HG03571 (cell line): ENCODE data around the gene SZRD1.

Source experiments
- ATAC-seq: cut with Tn5 transposase; IDR thresholded peaks from one replicate; pipeline ENCODE4 v1.9.1; 2021; ENCODE audit not compliant: unreplicated experiment

Gene SZRD1

DNA sequence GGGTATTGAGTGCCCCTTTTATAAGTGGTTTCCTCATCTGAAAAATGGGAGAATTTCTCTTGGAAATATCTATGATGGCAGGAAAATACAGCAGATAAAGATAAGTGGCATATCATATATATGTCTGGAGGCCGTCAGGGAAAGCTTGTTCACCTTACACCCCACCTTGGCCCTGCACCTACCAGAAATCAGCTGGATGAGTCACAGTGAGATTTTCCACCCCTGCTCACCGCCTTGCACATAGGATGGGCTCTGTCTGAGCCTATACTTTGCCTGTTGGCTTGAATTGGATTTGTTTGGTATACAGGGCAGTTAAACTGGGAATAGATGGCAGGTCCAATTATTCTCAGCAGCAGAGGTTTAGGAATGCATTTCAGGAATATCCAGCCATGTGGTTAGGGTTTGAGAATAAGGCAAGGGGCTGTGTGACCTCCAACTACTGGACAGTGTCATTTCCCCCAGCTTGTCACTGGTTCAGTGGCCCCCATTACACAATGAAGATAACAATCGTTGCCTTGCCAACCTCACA lies 70.0 kb downstream of the SZRD1 start, which contains the start of gene SPATA21:
TSS of gene SPATA21 (minus strand) at position 479 of the 529 bp plus-strand sequence. CDS start 6,053 bp downstream, outside the sequence.
- no peak for ATAC-seq

DNA sequence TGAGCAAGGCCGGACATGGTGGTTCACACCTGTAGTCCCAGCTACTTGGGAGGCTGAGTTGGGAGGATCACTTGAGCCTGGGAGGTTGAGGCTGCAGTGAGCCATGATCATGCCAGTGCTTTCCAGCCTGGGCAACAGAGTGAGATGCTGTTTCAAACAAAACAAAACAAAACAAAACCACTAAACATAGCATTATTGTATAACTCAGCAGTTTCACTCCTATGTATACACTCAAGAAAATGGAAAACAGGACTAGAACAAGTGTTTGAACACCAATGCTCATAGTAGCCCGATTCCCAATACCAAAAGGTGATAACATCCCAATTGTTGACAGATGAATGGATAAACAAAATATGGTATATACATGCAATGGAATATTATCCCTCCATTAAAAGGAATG lies 71.5 kb downstream of the SZRD1 start:
- no peak for ATAC-seq

DNA sequence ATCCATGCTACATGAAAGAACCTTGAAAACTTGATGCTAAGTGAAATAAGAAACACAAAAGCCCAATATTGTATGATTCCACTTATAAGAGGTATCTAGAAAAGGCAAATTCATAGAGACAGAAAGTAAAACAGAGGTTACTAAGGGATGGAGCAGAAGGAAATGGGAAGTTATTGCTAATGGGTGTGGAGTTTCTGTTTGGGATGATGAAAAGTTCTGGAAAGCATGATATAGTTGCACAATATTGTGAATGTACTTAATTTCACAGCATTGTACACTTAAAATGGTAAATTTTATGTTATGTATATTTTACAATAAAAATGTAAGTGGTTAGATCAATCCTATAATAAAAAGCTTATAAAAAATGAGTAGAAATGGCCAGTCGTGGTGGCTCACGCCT lies 71.9 kb downstream of the SZRD1 start:
- ATAC-seq, result no peak

DNA sequence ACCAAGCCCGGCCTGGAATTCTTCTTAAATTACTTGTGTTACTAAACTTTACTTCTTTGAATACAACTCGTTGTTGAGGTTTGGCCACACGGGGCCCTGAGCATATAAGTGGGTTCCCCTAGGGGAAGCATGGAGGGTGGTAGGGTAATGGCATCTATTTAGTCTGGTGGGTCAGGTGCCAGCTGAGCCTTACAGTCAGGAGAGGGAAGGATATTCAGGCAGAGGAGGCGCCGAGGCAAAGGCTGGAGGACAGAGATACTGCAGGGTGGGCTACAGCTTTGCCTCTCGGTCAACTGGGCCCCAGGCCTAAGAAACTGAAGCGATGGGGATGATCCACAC lies 73.1 kb downstream of the SZRD1 start:
- ATAC-seq, result no peak

DNA sequence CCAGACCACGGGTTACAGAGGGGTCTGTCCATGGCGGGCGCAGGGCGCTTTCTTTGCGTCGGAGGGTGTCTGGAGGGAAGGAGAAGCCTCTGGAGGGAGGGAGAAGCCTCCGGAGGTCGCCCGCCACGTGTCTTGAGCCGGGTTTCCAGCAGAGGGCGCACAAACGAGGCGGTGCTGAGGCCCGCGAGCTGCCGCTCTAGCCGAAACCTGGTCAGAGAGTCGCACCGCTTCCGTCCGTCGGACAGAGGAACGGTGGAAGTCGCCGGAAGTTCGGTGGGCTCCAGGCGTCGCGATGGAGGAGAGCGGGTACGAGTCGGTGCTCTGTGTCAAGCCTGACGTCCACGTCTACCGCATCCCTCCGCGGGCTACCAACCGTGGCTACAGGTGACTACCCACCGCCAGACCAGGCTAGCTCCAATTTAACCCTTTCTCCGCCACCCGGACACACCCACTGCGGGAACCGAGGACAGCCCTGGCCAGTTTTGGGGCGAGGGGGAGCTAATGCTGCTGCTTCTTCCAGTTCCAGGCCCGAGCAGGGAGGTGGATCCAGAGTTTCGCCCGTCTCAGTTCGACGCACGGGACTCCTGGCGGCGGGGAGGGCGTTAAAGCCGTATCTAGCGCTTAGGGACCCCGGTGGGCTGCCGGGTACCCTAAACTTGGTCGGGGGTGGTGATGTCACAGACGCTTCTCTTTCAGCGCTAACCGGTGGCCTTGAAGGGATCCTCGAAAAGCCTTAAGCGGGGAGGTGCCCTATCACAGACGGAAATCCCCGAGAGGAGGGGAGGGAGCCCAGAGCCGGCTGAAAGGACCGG lies 73.6 kb downstream of the SZRD1 start, which contains the start of gene NECAP2:
TSS of gene NECAP2 (plus strand) at position 255 of the 812 bp plus-strand sequence. CDS start at position 293, 38 bp downstream.
- ATAC-seq, result peak; percentile 82

DNA sequence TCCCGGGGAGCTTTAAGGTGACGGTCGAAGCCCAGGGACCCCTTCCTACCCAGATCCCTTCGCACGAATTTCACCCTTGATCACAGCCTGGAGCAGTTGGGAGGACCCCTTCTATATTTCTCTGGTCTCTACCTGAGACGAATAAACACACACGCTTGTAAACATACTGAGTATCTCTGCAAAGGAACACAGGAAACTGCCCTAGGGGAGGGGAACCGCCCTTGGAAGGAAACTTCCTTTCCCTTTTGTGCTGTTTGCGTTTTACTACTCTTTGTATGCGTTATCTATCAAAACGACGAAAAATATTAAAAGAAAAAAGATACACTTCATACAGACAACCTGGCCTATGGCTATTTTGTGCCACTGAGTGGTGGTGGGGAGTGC lies 74.2 kb downstream of the SZRD1 start:
- ATAC-seq, result no peak

DNA sequence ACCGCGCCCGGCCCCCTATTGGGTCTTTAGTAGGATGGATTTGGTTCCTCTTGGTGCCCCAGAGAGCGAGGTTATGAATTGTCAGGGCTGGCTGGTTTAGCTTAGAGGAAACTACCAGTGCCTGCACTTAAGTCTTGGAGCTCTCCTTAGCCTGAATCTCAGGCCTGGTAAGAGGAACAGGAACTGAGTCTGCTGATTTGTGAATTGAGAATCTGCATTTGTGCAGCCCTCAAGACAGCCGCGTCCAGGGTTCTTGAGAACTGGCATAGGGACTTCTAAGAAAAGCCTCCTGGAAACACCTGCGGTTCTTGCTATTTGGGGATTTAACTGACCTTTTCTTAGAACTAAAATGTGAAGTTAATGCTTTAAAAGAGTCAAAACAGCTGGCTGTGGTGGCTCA lies 75.2 kb downstream of the SZRD1 start:
- ATAC-seq, result no peak

DNA sequence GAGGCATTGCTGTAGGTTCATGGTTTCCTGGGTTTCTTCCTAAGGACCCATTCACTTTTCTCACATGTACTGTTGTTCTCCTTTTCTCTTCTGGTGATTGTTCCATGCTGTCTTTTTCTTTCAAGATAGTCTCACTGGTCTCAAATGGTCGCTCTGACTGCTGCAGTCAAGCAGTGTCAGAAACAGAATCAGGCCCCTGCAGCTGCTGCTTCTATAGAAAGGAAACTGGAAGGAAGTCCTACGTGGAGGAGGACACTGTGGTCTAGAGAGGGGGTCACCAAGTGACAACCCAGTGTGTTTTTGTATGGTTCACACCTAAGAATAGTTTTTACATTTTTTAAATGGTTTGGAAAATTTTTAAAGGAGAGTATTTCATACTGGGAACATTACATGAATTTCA lies 75.9 kb downstream of the SZRD1 start:
- no peak for ATAC-seq

DNA sequence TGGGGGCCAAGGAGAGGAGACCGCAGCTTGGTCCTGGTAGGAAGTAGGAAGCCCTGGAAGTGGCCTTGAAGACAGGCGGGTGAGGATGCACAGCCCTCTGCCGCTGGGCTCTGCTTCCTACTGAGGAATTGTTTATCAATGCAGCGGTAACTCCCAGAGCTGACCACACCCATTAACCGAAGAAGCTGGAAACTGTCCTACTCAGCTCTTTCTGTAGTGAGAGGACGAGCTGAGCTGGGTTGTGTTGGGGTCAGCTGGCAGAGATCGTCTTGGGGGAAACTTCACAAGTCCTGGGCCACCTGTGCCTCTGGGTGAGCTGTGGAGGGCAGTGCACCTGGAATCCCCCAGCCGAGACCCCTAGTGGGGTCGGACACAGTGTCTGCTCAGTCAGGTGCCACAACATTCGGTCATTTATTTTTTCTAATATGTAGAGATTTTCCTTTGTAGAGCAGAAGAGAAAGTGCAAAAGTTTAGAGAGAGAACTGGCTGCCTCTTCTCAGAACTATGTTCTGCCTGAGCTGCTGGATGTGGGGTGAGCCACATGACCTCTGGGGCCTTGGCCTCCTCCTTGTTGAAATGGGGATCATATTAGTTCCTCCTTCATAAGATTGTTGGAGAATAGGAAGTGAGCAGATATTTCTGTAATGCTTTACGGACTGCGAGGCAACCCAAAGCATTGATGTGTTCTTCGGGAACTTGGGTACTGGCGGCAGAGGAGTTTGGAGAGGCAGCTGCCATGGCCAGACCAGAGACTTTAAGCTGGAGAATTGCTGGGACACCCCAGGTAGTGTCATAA lies 77.1 kb downstream of the SZRD1 start:
- no peak for ATAC-seq

- no peak for ATAC-seq
Measured at GRCh38 chr1:16445052-16445451, 78.0 kb downstream of the SZRD1 start.

- no peak for ATAC-seq
Measured at GRCh38 chr1:16446116-16446515, 79.1 kb downstream of the SZRD1 start.

GRCh38 chr1:16447641-16448040 lies 80.6 kb downstream of the SZRD1 start:
- ATAC-seq, result no peak
